Neural cell (in vitro differentiated cells): ENCODE measurements around the gene HS1BP3. TPM values are rescaled to one million over a fixed set of nuclear protein-coding genes. Genes with fewer than 3 reads are reported as not detected.

Source experiments
- H2AFZ ChIP-seq: fragments of 200-600, 300-800 bp; sonication (generic), shearing (Covaris generic); 2 replicates; pipeline ENCODE4 v1.6.0; 2014; ENCODE audit warnings: low read depth, mild to moderate bottlenecking, antibody characterized with exemption, low read length, moderate library complexity
- H3F3A ChIP-seq: fragments of 200-600 bp; shearing (Covaris generic); 2 replicates; pipeline ENCODE4 v1.6.1; 2016; ENCODE audit warnings: mild to moderate bottlenecking, moderate library complexity, mixed read lengths, antibody characterized with exemption, low read length; ENCODE audit not compliant: insufficient read depth, poor library complexity, severe bottlenecking
- H3K27ac ChIP-seq: fragments of 200-600, 300-800 bp; sonication (generic), shearing (Covaris generic); 2 replicates; pipeline ENCODE4 v1.5.1; 2014; ENCODE audit warnings: mild to moderate bottlenecking, low read length, moderate library complexity
- H3K27me3 ChIP-seq: fragments of 300-800, 200-600 bp; sonication (generic), shearing (Covaris generic); 2 replicates; pipeline ENCODE4 v1.6.0; 2014; ENCODE audit warnings: mild to moderate bottlenecking, low read depth, low read length, moderate library complexity; ENCODE audit not compliant: insufficient read depth
- H3K36me3 ChIP-seq: fragments of 300-800, 200-600 bp; sonication (generic), shearing (Covaris generic); 2 replicates; pipeline ENCODE4 v1.5.1; 2014; ENCODE audit warnings: mild to moderate bottlenecking, antibody characterized with exemption, low read length, moderate library complexity; ENCODE audit not compliant: insufficient read depth
- H3K4me2 ChIP-seq: fragments of 300-800, 200-600 bp; sonication (generic), shearing (Covaris generic); 2 replicates; pipeline ENCODE4 v1.6.0; 2014; ENCODE audit warnings: mild to moderate bottlenecking, low read length
- H3K4me3 ChIP-seq: fragments of 300-800, 200-600 bp; sonication (generic), shearing (Covaris generic); 2 replicates; pipeline ENCODE4 v1.5.1; 2014; ENCODE audit warnings: mild to moderate bottlenecking, low read length, moderate library complexity
- H3K79me2 ChIP-seq: fragments of 200-600 bp; shearing (Covaris generic); replicated peaks from 2 replicates; pipeline ENCODE4 v1.6.0; 2014; ENCODE audit warnings: mild to moderate bottlenecking, low read length, moderate library complexity; ENCODE audit not compliant: insufficient read depth
- H3K9ac ChIP-seq: fragments of 300-800, 200-600 bp; sonication (generic), shearing (Covaris generic); 2 replicates; pipeline ENCODE4 v1.6.1; 2016; ENCODE audit warnings: mild to moderate bottlenecking, low read length, mixed read lengths
- H3K9me2 ChIP-seq: fragments of 200-600 bp; shearing (Covaris generic); 2 replicates; pipeline ENCODE4 v1.6.1; 2016; ENCODE audit warnings: mild to moderate bottlenecking, low read length, mixed read lengths; ENCODE audit not compliant: insufficient read depth
- H3K9me3 ChIP-seq: fragments of 200-600, 300-800 bp; sonication (generic), shearing (Covaris generic); 2 replicates; pipeline ENCODE4 v1.6.1; 2016; ENCODE audit warnings: mild to moderate bottlenecking, mixed run types, low read length, moderate library complexity, mixed read lengths
- H4K20me1 ChIP-seq: fragments of 200-600 bp; shearing (Covaris generic); 2 replicates; pipeline ENCODE4 v1.6.1; 2016; ENCODE audit warnings: mild to moderate bottlenecking, mixed run types; ENCODE audit not compliant: insufficient read depth
- CTCF ChIP-seq: fragments of 450-650 bp; IDR thresholded peaks from 2 replicates; pipeline ENCODE4 v1.5.1; 2014; ENCODE audit warnings: antibody characterized with exemption, mild to moderate bottlenecking, moderate library complexity; ENCODE audit not compliant: poor library complexity, severe bottlenecking
- EP300 ChIP-seq: fragments of 450-650 bp; conservative IDR thresholded peaks from 2 replicates; pipeline ENCODE4 v1.6.1; 2014; ENCODE audit warnings: antibody characterized with exemption, mild to moderate bottlenecking, moderate library complexity; ENCODE audit not compliant: poor library complexity, severe bottlenecking
- EZH2 ChIP-seq: fragments of 200-600, 300-800 bp; shearing (Covaris generic), sonication (generic); IDR thresholded peaks from 2 replicates; pipeline ENCODE4 v1.6.1; 2014; ENCODE audit warnings: antibody characterized with exemption, low read length, borderline replicate concordance, mild to moderate bottlenecking; ENCODE audit not compliant: insufficient read depth, poor library complexity, severe bottlenecking
- MXI1 ChIP-seq: fragments of 450-650 bp; conservative IDR thresholded peaks from 2 replicates; pipeline ENCODE4 v1.6.1; 2014; ENCODE audit warnings: antibody characterized with exemption, mild to moderate bottlenecking; ENCODE audit not compliant: poor library complexity, severe bottlenecking
- POLR2AphosphoS5 ChIP-seq: IDR thresholded peaks from 2 replicates; pipeline ENCODE4 v1.6.1; 2012
- REST ChIP-seq: IDR thresholded peaks from 2 replicates; pipeline ENCODE4 v1.6.1; 2012; ENCODE audit warnings: borderline replicate concordance
- polyA plus RNA-seq: library from polyadenylated mRNA; depleted of rRNA; stranded (reverse); fragments of >200 nt; gene quantifications from 2 replicates; pipeline ENCODE4 v1.2.3, GENCODE V29; 2014

HS1BP3 gene
- polyA plus RNA-seq, 1 donor from 2014 or later, result 8.9 TPM

GRCh38 chr2:20618886-20619521 is 31.9 kb downstream of the HS1BP3 start:
- Histone ChIP-seq H3K27ac (no peak overlapping the region), H3K36me3 (no peaks in the 10 kb centered on the region), H2AFZ (no peak overlapping the region), H3K9me3 (no peaks in the 10 kb centered on the region), H3K79me2 (no peaks in the 10 kb centered on the region), H3K4me2 (no peak overlapping the region), H4K20me1 (no peaks in the 10 kb centered on the region), H3K9ac (no peak overlapping the region), H3K9me2 (no peaks in the 10 kb centered on the region), H3K27me3 (no peaks in the 10 kb centered on the region), H3F3A (no peaks in the 10 kb centered on the region), H3K4me3 (no peak overlapping the region)
- TF ChIP-seq REST (no peak), MXI1 (no peak), POLR2AphosphoS5 (no peak)

GRCh38 chr2:20618468-20618885 is 32.4 kb downstream of the HS1BP3 start:
- H3K4me2 ChIP-seq, result no peak overlapping the region
- H3K36me3 ChIP-seq, result no peaks in the 10 kb centered on the region
- no peaks in the 10 kb centered on the region for H3K9me2 ChIP-seq
- no peaks in the 10 kb centered on the region for H4K20me1 ChIP-seq
- no peak for TF ChIP-seq REST
- TF ChIP-seq EP300, result no peak
- no peak for TF ChIP-seq POLR2AphosphoS5
- TF ChIP-seq CTCF, result no peak
- no peak for TF ChIP-seq EZH2
- H3K27me3 ChIP-seq, result no peaks in the 10 kb centered on the region
- H2AFZ ChIP-seq, result no peak overlapping the region
- H3K79me2 ChIP-seq, result no peaks in the 10 kb centered on the region
- H3K9ac ChIP-seq, result no peak overlapping the region
- no peak overlapping the region for H3K4me3 ChIP-seq
- H3F3A ChIP-seq, result no peaks in the 10 kb centered on the region
- no peaks in the 10 kb centered on the region for H3K9me3 ChIP-seq
- H3K27ac ChIP-seq, result no peak overlapping the region
